Esophagus squamous epithelium (tissue), 5 donors: Measurements from ENCODE around the gene SMIM24. TPM values are rescaled to one million over a fixed set of nuclear protein-coding genes. Genes with fewer than 3 reads are reported as not detected.

ENCODE experiments used
- DNase-seq: peaks from one replicate; lab custom pipeline; 2025; lab: John Stamatoyannopoulos, UW
- H3K27ac ChIP-seq, 4 donors: fragments of 200-600 bp; sonication (generic); one replicate each; pipeline ENCODE4 v1.5.1; 2016 to 2019; ENCODE audit warnings: mild to moderate bottlenecking in 1 of 4
- H3K27me3 ChIP-seq, 4 donors: fragments of 200-600 bp; sonication (generic); 1 replicate in 3 of 4; 2 replicates in 1 of 4; pipeline versions ENCODE4 v1.5.1 to v1.6.0; 2017 to 2021; ENCODE audit warnings: antibody characterized with exemption in 1 of 4
- H3K36me3 ChIP-seq, 3 donors: fragments of 200-600 bp; sonication (generic); one replicate each; pipeline ENCODE4 v1.5.1; 2016 to 2019
- H3K4me1 ChIP-seq, 3 donors: fragments of 200-600 bp; sonication (generic); one replicate each; pipeline ENCODE4 v1.5.1; 2017 to 2019
- H3K4me3 ChIP-seq, 4 donors: fragments of 200-600 bp; sonication (generic); 1 replicate in 3 of 4; 2 replicates in 1 of 4; pipeline ENCODE4 v1.5.1; 2016 to 2019; ENCODE audit warnings: mild to moderate bottlenecking in 2 of 4, moderate library complexity in 1 of 4
- H3K9me3 ChIP-seq, 3 donors: fragments of 200-600 bp; sonication (generic); one replicate each; pipeline ENCODE4 v1.5.1; 2016 to 2019
- CTCF ChIP-seq, 6 experiments: fragments of 450-650 bp in 4 of 6; fragments of 200-600 bp in 2 of 6; sonication (generic) in 2 of 6; IDR thresholded peaks; one replicate each; pipeline ENCODE4 v1.5.1; 2016 to 2019; ENCODE audit warnings: antibody characterized with exemption in 6 of 6, mild to moderate bottlenecking in 4 of 6, moderate library complexity in 4 of 6
- POLR2A ChIP-seq, 4 donors: fragments of 450-650 bp; IDR thresholded peaks; one replicate each; pipeline ENCODE4 v1.6.1; 2017; ENCODE audit warnings: antibody characterized with exemption in 4 of 4, mild to moderate bottlenecking in 4 of 4, moderate library complexity in 3 of 4
- WGBS, 2 donors: methylation state at CpG; one replicate each; pipeline ENCODE4 v1.1.5; 2018; 5-methylcytosine and 5-hydroxymethylcytosine counted together
- intact Hi-C: fragments of 100-400 bp; cut with DNase I; formaldehyde crosslinking; loops from one replicate; pipeline ENCODE4 v1.15.0; 2022
- total RNA-seq, 4 donors: library from RNA; depleted of rRNA; stranded (reverse); fragments of >200 nt; gene quantifications; one replicate each; pipeline ENCODE4 v1.1.0, GENCODE V29; 2016
- donor health status: DM: yes; HTN: yes; CAD: no.

The SMIM24 gene
- total RNA-seq, 4 donors from 2014 or later, result not detected

- peaks cover 4 to 56% (median 20%) of the 10 kb centered on the region in 3 donors for H3K4me1 ChIP-seq
Observed at GRCh38 chr19:3443840-3444694, 36.3 kb downstream of the SMIM24 start.

GRCh38 chr19:3442487-3443071 is 37.7 kb downstream of the SMIM24 start:
- no peaks in the 10 kb centered on the region for H3K9me3 ChIP-seq
- no peak for DNase-seq
- H3K4me1 ChIP-seq, result peaks cover 4 to 56% (median 20%) of the 10 kb centered on the region in 3 donors
- peak overlapping the region in 2 of 4 donors; percentile 1 to 54 for H3K27ac ChIP-seq
- no peak for TF ChIP-seq POLR2A (IDR thresholded peaks at IDR 0.05)
- TF ChIP-seq CTCF (IDR thresholded peaks at IDR 0.05), result no peak
- no peaks in the 10 kb centered on the region for H3K27me3 ChIP-seq
- peaks cover 30 to 100% (median 49%) of the 10 kb centered on the region in 3 donors for H3K36me3 ChIP-seq
- 95 to 100% methylated on average over 1 to 4 of the region's 15 CpGs for WGBS, 2 donors
- H3K4me3 ChIP-seq, result no peak overlapping the region
- intact Hi-C loops, result no loop called here

More at GRCh38 chr19:3443840-3444694, 36.3 kb downstream of the SMIM24 start:
- TF ChIP-seq CTCF (IDR thresholded peaks at IDR 0.05), result no peak
- no peak for TF ChIP-seq POLR2A (IDR thresholded peaks at IDR 0.05)
- 47 to 54% methylated on average over 17 to 27 of the region's 33 CpGs for WGBS, 2 donors
- no peaks in the 10 kb centered on the region for H3K9me3 ChIP-seq
- H3K36me3 ChIP-seq, result peaks cover 39 to 100% (median 53%) of the 10 kb centered on the region in 3 donors
- H3K27me3 ChIP-seq, result no peaks in the 10 kb centered on the region
- H3K4me3 ChIP-seq, result peak overlapping the region in 1 of 4 donors; percentile 10
- no peak for DNase-seq
- H3K27ac ChIP-seq, result peak overlapping the region in 3 of 4 donors; percentile 54 to 67 (median 64)
- intact Hi-C loops, result no loop called here

- TF ChIP-seq CTCF (IDR thresholded peaks at IDR 0.05) (no peak), POLR2A (IDR thresholded peaks at IDR 0.05) (no peak)
- Histone ChIP-seq H3K4me3 (no peak overlapping the region), H3K9me3 (no peaks in the 10 kb centered on the region), H3K27ac (peak overlapping the region in 3 of 4 donors; percentile 44 to 70 (median 51)), H3K27me3 (no peaks in the 10 kb centered on the region), H3K4me1 (peaks cover 4 to 56% (median 20%) of the 10 kb centered on the region in 3 donors), H3K36me3 (peaks cover 30 to 100% (median 47%) of the 10 kb centered on the region in 3 donors)
- WGBS, 2 donors, result 72 to 93% methylated on average over 4 to 7 of the region's 14 CpGs
- DNase-seq, result no peak
- intact Hi-C loops, result no loop called here
Observed at GRCh38 chr19:3441986-3442329, 38.4 kb downstream of the SMIM24 start.

- peaks cover 30 to 100% (median 46%) of the 10 kb centered on the region in 3 donors for H3K36me3 ChIP-seq
- no peak for TF ChIP-seq POLR2A (IDR thresholded peaks at IDR 0.05)
- TF ChIP-seq CTCF (IDR thresholded peaks at IDR 0.05), result no peak
- intact Hi-C loops, result no loop called here
- H3K4me1 ChIP-seq, result peaks cover 4 to 56% (median 20%) of the 10 kb centered on the region in 3 donors
- H3K9me3 ChIP-seq, result no peaks in the 10 kb centered on the region
- DNase-seq, result no peak
- H3K27me3 ChIP-seq, result no peaks in the 10 kb centered on the region
- H3K4me3 ChIP-seq, result no peak overlapping the region
- peak overlapping the region in 3 of 4 donors; percentile 44 to 70 (median 51) for H3K27ac ChIP-seq
- WGBS, 2 donors, result 70 to 93% methylated on average over 3 to 5 of the region's 25 CpGs
Observed at GRCh38 chr19:3441089-3441985, 39.0 kb downstream of the SMIM24 start.
